Nucleus accumbens (tissue), 56 donors: ENCODE data around the gene COL6A2.
A peak's percentile ranks its signal among the peaks of the same experiment; 100 is the strongest.

Experiments used
- DNase-seq, 56 donors: peaks; one replicate each; lab custom pipeline; 2025; lab: John Stamatoyannopoulos, UW

Gene COL6A2

DNA sequence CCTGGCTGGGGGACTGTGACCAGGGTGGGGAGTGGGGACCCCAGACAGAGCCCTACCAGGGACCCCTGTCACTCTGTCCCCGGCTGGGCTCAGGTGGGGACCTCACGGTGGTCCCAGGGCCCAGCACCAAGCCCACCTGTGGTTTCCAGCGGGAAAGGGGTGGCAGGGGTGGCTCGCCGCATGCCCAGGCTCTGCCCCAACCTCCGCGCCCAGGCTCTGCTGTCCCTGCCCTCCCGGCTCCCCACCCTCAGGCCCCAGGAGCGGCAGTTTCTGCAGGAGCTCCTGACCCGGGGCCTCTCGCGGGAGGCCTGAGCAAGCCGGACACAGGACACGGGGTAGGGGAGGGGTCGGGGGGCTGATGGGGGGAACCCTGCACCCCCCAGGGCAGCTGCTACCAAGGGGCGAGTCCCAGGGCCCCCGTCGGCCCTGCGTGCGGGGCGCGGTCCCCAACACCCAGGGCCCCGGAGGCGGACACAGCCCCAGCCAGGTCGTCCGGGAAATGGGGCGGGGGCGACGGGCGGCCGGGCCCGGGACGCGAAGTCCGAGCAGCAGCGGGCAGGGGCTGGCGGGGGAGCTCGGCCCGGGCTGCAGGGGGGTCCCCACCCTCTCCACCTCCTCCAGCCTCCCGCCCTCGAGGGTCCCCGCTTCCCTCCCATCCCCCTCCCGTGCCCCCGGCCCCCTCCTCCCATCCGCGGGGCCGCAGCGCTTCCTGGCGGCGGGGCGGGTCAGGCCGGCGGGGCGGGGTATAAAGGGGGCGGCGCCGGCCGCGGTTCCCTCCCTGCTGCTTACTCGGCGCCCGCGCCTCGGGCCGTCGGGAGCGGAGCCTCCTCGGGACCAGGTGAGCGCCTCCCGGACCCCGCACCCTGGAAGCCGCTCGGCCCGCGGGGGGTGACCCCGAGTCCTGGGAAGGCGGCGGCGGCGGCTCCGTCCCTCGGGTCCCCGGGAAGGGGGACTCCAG is at the start of gene COL6A2:
Gene COL6A2 (plus strand): TSS at position 777 of the 958 bp plus-strand sequence.
- DNase-seq, result peak in 1 of 56 donors; percentile 22

DNA sequence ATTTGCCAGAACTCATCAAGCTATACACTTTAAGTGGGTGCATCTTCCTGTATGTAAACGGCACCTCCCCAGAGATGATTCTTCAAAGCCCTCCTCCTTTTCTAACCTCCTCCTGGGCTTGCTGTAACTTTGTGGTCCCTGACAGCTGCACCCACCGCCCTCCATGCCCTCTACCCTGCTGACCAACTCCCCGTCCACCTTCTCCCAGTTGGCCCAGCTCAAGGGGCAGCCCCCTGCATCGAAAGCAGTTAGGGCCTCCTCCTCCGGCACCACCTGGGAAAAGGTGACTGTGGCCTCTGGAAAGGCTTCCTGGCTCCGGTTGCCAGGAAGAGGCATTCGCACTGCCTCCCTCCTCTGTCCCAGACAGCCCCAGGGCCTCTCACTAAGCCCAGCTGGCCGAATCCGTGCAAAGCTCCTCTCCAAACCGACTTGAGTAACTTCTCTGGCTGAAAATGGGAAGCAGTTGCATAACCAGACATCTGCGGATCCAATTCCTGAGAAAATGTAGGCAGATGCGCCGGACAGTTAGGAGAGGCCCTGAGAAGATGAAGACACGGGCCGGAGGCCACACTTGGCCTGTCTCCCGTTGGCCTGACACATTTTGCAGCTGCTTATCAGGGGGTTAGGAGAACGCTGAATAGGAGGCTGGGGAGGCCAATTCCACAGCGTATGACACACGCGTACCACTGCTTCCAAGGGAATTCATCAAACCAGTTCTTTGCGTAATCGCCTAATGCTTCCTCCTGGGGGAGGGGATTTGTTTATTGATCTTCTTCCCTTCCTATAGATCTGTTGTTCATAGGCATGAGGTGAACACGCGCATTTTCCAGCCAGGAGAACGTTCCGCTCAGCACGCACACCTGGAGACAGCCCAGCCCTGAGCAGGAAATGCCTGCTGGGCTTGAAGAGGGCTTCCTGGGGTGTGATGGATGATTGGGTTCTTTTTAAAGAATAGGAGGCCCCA is 48.7 kb upstream of the COL6A2 start:
- DNase-seq, result no peak

DNA sequence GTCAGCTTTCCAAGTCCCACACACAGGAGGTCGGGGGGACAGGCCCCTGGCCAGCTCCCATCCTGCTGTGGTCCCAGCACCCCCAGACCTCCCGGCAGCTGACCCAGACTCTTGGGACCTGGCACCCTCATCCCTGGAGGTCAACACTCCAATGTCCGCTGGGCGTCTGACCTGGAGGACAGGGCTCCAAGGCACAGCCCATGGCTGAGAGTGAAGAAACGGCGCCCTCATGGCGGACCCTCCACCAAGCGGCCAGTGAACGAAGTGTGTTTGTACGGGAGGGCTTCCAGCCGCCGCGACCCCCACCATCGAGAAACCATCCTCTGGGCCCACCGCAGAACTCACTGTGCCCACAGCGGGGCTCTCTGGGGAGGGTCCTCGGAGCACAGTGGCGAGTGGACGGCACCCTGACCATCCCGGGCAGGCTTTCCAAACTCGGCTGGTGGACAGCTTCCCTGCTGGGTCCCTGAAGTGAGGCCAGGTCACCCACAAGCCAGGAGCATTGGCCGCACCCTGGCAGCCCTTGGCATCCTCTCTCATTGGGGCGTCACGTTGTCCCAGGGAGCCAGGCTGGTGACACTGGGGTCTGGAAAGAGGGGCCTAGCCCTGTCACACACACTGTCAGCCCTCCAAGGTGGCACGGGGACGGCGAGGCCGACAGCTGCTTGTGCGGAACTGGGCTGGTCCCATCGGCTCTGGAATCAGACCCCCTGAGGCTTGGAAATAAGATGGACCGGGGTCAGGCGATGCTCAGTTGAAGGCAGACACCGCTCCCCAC is 47.8 kb upstream of the COL6A2 start:
- no peak for DNase-seq

DNA sequence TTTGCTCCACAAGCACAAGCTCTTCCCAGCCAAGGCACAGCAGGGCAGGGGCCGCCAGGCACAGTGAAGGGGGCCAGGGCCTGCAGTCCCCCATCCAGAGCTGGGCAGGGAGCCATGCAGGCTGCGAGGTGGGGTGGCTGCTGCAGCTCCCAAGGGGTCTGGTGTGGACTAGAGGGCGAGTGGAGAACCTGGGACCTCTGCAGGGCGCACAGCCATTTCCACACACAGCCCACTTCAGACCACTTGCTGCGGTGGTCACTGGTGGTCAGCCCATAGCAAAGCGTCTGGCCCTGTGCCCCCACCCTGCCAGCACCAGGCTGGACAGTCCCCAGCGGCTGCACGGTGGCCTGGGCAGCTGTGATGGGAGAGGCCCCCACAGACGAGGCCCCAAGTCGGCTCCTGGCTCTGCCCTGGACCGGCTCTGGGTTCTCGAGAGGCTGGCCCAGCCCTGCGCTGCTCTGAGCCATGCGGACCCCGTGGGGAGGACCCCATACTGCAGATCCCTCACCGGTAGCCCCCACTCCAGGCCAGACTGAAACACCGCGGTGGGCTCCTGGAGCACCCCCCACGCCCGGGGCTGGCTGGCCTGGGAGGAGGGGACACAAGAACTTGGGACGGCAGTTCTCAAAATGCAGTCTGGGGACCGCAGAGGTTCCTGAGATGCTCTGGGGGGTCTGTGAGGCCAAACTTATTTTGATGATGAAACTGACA is 47.1 kb upstream of the COL6A2 start:
- DNase-seq, result no peak

DNA sequence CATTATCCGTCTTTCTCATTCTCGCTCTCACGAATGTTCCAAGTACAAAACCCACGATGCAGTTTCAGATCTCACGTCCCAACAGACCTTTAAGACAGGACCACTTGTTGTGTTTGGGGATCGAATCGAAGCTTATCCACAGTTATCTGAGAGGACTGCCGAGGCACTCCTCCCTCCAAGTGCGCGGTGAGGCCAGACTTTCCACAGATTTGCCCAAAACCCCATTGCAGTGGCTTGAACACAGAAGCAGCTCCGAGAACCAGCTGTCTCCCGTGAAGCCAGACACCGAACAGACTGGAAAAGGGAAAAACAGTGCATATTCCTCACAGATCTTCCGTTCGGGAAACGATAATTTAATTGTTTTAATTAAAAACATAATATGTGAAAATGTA is 46.5 kb upstream of the COL6A2 start:
- no peak for DNase-seq

DNA sequence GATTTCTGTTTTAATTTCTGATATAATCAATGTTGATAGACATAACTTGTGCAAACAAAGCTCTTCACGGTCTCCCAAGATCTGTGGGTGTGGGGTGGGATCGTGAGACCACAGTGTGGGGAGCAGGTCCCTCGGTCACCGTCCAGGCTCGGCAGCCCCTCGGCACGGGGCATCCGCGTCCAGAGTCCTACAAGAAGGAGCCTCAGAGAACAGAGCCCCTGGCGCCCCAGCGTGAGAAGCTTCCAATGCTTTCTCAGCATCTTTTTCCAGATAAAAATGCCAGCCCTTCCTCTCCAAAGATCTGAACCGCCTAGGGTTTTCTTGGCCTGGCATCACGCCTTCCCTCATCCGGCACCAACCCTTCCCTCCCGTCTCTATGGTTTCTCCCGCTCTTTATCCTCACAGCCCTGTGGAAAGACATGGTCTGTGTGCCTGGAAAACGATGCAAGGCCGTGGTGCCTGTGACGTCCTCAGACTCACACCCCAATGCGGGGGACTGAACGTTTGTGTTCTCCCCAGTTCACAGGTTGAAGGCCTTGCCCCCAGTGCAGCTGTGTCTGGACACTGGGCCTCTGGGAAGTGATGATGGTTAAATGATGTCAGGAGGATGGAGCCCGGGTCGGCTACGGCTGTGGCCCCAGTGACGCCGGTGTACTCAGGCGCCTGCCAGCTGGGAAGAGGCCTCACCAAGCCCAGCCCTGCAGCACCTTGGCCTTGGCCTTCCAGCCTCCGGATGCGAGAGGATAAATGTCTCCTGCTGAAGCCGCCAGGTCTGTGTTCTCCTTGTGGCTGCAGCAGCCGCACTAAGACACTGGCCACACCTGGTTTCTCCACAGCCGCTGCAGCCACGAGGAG is 45.9 kb upstream of the COL6A2 start:
- no peak for DNase-seq

DNA sequence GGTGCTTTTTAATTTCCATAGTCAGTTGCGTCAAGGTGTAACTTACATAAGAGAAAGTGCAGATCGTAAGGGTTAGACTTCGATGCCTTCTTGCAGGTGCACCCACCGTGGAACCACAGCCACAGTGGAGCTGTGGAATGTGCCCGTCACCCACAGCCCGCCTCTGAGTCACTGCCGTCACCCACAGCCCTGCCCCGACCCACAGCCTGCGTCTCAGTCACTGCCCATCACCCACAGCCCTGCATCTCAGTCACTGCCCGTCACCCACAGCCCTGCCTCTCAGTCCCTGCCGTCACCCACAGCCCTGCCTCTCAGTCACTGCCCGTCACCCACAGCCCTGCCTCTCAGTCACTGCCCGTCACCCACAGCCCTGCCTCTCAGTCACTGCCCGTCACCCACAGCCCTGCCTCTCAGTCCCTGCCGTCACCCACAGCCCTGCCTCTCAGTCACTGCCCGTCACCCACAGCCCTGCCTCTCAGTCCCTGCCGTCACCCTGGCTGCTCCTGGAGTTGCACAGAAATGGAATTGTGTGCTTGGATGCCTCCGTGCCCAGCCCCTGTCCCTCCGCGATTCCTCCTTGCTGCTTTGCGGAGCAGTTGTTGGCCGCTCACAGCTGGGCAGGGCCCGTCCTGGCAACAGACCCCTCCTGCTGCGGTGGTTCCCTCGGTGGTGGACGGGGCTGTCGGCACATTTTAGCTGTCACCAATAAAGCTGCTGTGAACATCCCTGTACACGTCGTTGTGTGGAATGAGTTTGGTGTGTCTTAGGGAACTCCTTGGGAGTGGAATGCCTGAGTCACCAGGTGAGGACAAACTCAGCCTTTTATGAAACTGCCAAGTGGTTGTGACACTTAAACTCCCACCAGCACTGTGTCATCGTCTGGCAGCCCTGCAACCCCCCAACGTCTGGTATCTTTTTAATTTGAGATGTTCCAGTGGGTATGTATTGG is 44.9 kb upstream of the COL6A2 start:
- DNase-seq, result peak in 15 of 56 donors; percentile 3 to 52 (median 21)

DNA sequence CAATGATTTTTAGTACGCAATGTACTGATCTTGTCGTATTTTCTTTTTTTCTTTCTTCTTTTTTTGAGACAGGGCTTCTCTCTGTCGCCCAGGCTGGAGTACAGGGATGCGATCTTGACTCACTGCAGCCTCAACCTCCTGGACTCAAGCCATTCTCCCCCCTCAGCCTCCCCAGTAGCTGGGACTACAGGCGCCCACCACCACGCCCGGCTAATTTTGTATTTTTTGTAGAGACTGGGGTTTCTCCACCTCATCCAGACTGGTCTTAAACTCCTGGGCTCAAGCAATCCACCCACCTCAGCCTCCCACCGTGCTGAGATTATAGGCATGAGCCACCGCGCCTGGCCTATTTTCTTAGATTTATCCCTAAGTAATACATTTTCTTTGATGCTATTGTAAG is 43.9 kb upstream of the COL6A2 start:
- DNase-seq, result no peak

DNA sequence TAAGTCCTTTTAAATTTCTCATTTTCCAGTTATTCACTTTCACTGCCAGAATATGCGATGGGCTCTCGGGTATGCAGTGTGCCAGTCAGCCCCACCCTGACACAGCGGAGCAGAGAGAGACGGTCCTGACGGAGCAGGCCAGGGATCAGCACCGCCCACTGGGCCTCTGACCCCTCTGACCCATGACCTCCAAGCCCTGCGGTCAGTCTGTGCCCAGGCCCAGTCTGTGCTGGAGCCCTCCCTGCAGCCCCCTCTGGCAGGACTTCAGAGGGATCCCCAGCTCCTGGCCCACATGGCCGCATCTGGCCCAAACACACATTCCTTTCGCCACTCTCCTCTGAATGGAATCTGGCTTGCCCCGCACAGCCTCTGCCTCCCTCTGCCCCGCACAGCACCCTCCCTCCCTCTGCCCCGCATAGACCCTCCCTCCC is 43.4 kb upstream of the COL6A2 start:
- no peak for DNase-seq

DNA sequence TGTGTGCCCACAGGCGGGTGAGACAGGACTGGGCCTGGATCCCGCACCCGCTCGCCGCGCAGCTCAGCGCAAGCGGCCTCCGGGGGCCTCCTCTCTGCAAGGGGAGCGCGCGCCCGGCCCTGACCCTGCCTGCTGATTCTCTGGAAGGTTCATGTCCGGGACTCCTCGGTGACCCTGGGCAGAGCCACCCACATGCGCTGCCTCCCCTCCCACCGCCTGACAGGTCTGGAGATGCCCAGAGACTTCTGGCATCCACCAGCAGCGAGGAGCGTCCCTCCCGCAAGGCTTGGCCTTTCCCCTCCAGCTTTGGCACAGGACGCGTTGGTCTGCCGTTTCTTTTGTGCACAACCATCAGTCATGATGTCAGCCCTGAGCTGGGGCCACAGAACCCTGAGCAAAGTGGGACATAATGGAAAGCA is 42.0 kb upstream of the COL6A2 start:
- DNase-seq, result no peak

DNA sequence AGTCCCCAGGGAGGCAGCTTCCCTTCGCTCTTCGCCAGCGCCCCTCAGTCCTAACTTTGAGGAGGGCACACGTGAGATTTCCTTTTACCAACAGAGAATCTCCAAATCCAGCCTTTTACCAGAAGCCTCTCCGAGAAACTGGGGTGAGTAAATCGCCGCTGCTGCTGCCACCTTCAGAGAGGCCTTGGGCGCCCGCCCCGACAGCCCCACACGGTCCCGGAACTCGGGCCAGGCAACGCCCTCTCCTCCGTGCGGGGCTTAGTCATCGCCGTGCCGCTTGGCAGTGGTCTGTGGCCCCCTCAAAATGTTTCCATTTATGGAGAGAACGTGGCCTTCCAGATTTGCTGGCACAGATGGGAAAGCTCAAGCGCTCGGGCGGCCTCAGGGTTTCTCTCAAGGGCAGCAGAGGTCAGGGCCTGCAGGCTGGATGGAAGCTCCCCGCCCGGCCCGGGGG is 41.4 kb upstream of the COL6A2 start:
- DNase-seq, result no peak

DNA sequence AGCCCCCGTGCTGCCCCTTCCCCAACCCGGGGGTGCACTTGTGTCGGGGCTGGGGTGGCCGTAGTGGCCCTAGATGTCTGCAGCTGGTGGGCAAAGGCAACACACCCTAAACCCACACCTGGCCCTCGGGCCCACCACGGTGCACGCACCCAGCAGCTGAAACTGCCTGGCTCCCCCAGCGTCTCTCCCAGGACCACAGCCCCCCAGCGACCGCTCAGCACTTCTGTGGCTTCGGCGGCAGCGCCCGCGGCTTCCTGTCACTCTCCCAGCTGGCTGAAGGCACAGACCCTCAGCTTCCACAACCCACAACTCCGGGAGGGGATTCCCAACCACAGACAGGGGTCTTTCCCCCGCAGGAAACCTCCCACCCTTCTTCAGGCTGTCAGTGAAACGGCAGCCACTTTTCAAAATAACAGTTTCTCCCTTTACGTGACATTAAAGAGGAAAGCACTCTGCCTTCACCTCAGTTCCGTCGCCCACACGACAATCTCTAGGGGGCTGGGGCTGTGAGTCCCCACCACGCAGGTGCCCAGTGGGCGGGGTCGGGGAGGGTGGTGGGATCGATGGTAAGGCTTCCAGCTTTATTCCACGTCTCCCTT is 40.7 kb upstream of the COL6A2 start:
- no peak for DNase-seq

DNA sequence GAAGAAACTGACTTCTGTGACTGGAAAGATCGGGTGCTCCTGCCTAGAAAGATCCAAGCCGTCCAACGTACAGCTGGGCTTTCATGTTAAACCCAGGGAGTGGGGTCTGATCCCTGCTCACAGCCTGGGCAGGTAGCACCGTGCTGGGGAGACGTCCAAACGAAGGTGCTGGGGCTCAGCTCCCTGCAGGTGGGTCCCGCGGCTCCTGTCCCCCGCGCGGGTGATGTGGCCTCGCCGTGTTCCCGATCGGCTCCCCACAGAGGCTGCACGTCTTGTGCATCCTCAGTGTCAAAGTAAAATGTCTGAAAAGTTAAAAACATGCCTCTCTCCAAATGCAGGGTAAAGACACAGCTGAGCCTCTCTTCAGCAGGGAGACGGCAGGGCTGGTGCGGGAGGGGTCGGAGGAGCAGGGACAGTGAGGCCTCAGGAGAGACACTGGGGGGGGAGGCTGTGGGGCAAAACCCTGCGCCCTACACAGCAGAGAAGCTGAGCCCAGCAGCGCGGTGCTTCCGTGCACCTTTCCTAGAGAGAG is 40.1 kb upstream of the COL6A2 start:
- DNase-seq, result no peak

DNA sequence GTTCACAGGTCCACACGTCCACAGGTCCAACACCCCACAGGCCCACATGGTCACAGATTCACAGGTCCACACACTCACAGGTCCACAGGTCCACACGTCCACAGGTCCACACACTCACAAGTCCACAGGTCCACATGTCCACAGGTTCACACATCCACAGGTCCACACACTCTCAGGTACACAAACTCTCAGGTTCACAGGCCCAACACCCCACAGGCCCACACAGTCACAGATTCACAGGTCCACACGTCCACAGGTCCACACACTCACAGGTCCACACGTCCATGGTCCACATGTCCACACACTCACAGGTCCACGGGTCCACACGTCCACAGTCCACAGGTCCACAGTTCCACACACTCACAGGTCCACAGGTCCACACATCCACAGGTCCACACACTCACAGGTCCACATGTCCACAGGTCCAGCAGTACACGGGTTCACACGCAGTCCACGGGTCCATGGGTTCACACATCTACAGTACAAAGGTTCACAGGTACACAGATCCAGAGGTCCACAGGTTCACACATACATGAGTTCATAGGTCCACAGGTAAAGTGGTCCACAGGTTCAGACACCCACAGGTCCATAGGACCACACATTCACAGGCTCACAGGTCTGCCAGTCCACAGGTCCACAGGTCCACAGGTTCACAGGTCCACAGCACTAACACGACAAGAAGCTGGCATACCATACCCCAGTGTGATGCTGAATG is 39.3 kb upstream of the COL6A2 start:
- DNase-seq, result no peak

DNA sequence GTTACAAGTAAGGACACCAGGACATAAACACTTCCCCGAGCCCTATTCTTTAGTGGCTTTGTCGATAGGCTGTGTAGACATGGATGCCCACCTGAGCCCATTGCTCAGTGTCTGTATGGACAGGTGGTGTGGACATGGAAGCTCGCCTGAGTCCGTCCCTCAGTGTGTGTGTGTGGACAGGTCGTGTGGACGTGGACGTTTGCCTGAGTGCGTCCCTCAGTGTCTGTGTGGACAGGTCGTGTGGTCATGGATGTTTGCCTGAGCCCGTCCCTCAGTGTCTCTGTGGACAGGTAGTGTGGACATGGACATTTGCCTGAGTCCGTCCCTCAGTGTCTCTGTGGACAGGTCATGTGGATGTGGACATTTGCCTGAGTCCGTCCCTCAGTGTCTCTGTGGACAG is 38.7 kb upstream of the COL6A2 start:
- no peak for DNase-seq
